NCI-H226 (cell line): ENCODE data around the gene FAAH.

Source experiments
- DNase-seq: peaks from one replicate; pipeline ENCODE4 v3.0.0-alpha.2; 2015

The FAAH gene

DNA sequence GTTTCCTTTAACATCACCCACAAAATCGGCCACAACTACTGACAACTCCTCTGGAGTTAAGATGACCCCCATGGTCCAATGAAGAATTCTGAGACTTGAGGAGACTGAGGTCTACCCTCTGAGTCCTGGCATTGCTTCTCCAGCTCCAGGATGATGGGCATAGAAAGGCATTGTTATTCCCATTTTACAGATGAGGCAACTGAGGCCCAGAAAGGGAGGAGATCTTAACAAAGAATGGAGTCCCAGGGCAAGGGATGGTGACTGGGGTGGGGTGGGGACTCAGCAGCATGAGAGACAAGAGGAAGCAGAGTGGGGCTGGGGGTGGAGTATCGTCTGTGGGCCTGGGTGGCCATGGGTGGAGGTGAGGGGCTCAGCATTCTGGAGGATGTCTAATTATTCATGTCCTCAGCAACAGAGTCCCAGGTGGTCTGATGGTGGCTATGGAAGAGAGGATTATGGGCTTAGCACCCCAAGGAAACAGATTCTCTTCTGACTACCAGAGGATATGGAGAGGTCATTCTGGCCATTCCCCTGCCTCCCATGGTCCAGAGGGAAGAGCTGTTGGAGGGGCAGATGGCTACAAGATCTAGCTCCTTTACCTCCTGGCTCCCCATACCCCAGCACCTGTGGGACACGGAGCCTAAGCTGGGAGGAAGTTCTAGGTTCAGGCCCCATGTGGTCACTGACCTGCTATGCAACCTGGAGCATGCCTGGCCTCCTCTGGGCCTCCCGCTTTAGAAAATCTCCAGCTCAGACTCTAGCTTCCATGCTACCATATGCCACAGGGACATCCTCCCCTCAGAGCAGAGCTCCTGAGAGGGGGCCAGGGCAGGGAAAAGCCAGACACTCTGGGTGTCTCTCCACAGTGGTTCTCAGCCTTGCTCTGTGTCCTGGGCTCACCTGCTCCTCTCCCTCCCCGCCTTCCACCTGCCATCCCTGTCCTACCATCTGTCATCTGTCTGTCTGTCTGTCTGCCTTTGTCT, 58.1 kb downstream of the FAAH start:
- no peak for DNase-seq

- DNase-seq: no peak
Measured at GRCh38 chr1:46452931-46453325, 58.8 kb downstream of the FAAH start.

DNA sequence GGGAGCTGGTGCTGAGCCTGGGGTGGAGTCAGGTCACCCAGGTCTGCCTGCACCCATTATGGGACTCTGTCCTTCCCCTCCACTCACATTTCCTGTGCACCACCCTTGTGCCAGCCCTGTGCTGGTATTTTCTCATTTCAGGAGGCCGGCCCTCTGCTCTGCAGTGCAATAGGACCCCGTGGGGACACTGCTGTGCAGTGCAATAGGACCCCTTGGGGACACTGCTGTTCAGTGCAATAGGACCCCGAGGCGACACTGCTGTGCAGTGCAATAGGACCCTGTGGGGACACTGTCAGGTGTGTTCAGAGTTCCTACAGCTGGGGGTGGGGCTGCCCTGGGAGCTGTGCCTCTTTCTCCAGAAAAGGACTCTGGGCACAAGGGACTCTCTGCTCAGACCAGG, 59.3 kb downstream of the FAAH start:
- no peak for DNase-seq

DNA sequence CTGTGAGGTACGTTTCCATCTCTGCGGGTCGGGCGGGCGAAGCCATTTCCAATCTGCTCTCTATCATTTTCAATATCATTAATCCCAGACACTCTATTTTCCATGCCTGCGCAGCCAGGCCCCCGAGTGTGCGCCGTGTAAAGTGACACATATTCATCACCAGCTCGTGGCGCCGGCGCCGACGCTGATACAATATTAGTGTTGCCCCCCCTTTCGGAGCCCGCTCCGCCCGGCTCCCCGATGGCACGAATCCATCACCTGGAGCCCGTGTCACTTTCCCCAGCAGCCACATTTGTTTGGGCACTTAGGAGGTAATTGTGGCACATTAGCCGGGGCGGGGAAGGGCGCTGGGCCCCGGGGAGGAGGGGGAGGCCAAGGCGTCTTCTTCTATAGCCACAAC, 61.8 kb downstream of the FAAH start:
- no peak for DNase-seq

DNA sequence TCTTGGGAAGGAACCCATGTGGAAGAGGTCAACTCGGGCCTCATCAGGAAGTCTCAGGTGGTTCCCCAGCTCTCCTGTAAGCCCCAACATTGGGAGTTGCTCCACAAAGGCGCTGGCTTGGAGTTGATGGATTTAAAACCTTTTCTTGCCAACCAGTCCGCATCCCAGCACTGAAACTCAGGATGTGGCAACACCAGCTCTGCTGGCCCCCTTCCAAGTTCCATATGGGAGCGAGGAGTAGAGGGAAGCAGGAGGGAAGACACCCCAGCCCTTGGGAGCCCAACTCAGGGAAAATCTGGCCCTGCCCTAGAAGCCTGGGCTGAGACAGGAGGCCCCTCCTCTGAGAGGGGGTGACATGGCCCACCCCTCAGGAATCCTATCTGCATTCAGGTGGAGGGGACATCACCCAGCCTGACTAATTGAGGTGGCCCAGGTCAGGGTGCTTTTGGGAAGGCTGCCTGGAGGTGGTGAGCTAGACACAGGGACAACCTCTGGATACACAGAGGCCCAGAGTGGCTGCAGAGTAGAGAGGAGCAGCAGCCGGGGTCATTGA, 62.4 kb downstream of the FAAH start:
- no peak for DNase-seq

DNA sequence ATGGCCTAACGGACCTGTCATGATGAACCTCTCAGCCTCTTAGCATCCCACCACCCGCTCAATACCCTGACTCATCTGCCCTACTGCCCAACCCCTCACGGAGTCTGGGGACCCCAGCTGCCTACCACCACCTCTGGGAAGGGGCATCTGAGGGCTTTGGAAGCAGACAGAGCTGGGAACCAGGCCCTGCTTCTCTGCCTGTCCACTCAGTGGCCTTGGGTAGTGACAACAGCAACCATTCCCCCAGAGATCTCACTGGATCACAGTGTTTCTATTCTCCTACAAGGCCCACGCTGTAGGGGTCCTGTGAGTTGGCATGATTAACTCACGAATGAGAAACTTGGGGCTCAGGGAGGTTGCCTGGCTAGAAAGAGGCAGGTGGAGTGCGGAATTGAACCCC, 63.1 kb downstream of the FAAH start:
- DNase-seq: no peak

DNA sequence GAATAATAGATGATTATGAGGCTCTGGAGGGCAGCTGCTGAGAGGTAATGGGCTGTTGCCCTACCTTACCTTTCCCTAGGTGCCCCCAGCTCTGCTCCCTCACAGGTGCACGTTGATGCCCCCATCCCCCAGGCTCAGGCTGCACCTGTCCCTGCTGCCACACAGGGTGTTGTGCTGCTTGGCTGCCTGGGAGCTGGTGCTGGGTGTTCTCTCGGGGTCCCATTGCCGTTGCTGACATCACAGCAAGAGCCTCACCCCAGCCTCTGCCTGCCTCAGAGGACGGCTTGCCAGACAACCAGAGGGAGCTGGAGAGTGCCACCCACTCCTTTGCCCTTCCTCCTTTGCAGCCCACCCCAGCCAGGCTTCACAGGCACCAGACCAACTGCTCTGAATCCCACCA, 64.1 kb downstream of the FAAH start:
- no peak for DNase-seq

DNA sequence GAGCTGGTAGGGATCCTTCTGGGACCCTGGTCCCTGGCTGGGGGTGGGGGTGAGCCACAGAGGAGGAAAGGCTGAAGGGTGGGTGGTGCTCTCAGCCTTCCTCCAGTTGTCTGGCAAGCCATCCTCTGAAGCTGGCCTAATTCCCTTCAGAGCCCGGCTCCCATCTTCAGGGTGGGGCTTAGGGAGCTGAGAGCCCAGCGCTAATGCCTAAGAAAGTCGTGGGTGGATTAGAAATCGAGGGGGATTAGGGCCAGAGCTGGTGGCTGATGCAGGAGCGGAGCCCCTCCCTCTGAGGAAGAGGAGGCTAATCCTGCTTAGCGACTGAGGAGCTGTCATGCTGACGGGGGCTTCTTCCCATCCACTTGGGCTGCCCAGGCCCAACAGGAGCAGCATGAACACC, 64.7 kb downstream of the FAAH start:
- DNase-seq: no peak

GRCh38 chr1:46459315-46459714, 65.2 kb downstream of the FAAH start:
- no peak for DNase-seq

DNA sequence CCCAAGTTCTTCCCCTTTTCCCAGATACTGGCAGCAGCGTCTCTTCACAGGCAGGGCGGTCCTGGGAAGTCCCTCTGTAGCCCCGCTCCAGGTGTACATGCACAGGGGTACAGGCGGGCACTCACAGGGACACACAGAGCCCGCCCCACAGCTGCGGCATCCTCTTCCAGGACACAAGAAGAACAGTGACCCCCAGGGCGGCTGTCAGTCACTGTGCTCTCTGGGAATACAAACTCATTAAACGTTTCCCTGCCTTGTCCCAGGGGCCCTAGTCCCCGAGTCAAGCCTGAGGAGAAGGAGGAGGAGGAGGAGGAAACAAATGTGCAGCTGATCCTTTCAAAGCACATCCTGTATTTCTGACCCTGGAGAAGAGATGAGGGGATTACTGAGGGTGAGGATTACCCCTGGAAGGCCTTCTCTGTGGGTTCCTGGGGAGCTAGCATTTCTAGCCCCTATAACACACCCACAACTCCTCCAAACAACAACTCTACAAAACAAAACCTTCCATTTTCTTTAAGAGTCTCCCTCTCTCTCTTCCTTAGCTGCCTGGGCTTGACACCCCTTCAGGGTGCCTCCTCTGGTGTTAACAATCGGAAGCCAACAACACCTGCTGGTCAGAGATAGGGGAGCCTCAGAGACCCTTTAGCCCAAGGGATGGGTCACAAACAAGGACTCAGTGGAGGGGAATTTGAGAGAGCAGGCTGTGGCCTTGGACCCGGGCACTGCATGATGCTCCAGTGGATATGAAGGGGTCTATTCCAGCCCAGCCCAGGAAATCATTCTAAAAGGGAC, 67.1 kb downstream of the FAAH start:
- no peak for DNase-seq

- DNase-seq: no peak
Measured at GRCh38 chr1:46461809-46462448, 67.8 kb downstream of the FAAH start.
